ENCODE data around the gene MYCBP.

Gene MYCBP

GRCh38 chr1:38826886-38827285 lies 46.3 kb downstream of the MYCBP start:
- DNase-seq (ENCODE audit: low read depth in 2 of 3, low spot score in 1 of 3): no peak

- no peak for DNase-seq (ENCODE audit: low read depth in 2 of 3, low spot score in 1 of 3)
These were observed 46.9 kb downstream of the MYCBP start for GRCh38 chr1:38826262-38826661.

- no peak for DNase-seq (ENCODE audit: low read depth in 2 of 3, low spot score in 1 of 3)
These were observed 52.3 kb downstream of the MYCBP start for GRCh38 chr1:38820860-38821259.

GRCh38 chr1:38819516-38819915 lies 53.6 kb downstream of the MYCBP start:
- DNase-seq (ENCODE audit: low read depth in 2 of 3, low spot score in 1 of 3): no peak

GRCh38 chr1:38819040-38819439 lies 54.1 kb downstream of the MYCBP start:
- DNase-seq (ENCODE audit: low read depth in 2 of 3, low spot score in 1 of 3): no peak

- DNase-seq (ENCODE audit: low read depth in 2 of 3, low spot score in 1 of 3): peak; percentile 18 to 37 (median 23)
These were observed 54.8 kb downstream of the MYCBP start for GRCh38 chr1:38818175-38818976.

- DNase-seq (ENCODE audit: low read depth in 2 of 3, low spot score in 1 of 3): no peak
These were observed 55.6 kb downstream of the MYCBP start for GRCh38 chr1:38817267-38818174.

GRCh38 chr1:38815903-38816627 lies 57.1 kb downstream of the MYCBP start:
- no peak for DNase-seq (ENCODE audit: low read depth in 2 of 3, low spot score in 1 of 3)

GRCh38 chr1:38814984-38815464 lies 58.1 kb downstream of the MYCBP start:
- no peak for DNase-seq (ENCODE audit: low read depth in 2 of 3, low spot score in 1 of 3)

GRCh38 chr1:38814444-38814983 lies 58.6 kb downstream of the MYCBP start:
- no peak for DNase-seq (ENCODE audit: low read depth in 2 of 3, low spot score in 1 of 3)

- no peak for DNase-seq (ENCODE audit: low read depth in 2 of 3, low spot score in 1 of 3)
These were observed 60.2 kb downstream of the MYCBP start for GRCh38 chr1:38812981-38813380.
